ENCODE data around the gene BICD2. TPM values are rescaled to one million over a fixed set of nuclear protein-coding genes. Genes with fewer than 3 reads are reported as not detected.

The BICD2 gene
- total and polyA plus RNA-seq, 9 of the 15 experiments (the other 6 are each of a cell fraction or from before 2014, with no cell fraction given) = 3.6 to 23.4 (median 11.8) TPM

GRCh38 chr9:92764988-92765936 lies 629 bp upstream of the BICD2 start (continued):
- TF ChIP-seq REST (IDR thresholded peaks at IDR 0.05; ENCODE audit: borderline replicate concordance) (peak; percentile 13; the same call in 1 of the 2 replicates), REST (CRISPR knock-in tag; IDR thresholded peaks at IDR 0.05; ENCODE audit: low read depth) (0 out of 2 replicates have a peak, but pooled peaks have one; percentile 50), NR2C1 (IDR thresholded peaks at IDR 0.05) (no peak), NR2C1 (tag; IDR thresholded peaks at IDR 0.05) (peak; percentile 62; the same call in 1 of the 2 replicates), ZEB2 (IDR thresholded peaks at IDR 0.05) (no peak), ZNF583 (CRISPR knock-in tag; IDR thresholded peaks at IDR 0.05) (no peak), CAMTA2 (CRISPR knock-in tag; conservative IDR thresholded peaks at IDR 0.05) (peak; percentile 47; the same call in 1 of the 2 replicates), ILF3 (IDR thresholded peaks at IDR 0.05; ENCODE audit: borderline replicate concordance) (peak; percentile 55; the same call in 1 of the 2 replicates), PTRF (tag; IDR thresholded peaks at IDR 0.05) (no peak), SRSF1 (IDR thresholded peaks at IDR 0.05; ENCODE audit: low read depth, low read length) (no peak), ZNF584 (CRISPR knock-in tag; IDR thresholded peaks at IDR 0.05; ENCODE audit: low read depth) (no peak; the same call in 1 of the 2 replicates), PKNOX1 (IDR thresholded peaks at IDR 0.05) (peak; percentile 73), FOSL1 (tag; conservative IDR thresholded peaks at IDR 0.05) (peak; percentile 51), SP2 (IDR thresholded peaks at IDR 0.05; ENCODE audit: extremely low read depth, low read depth, low read length, poor library complexity, severe bottlenecking) (peak; percentile 52)
